AG09319 (cell line): ENCODE measurements around the gene GMCL2.

Experiments used
- DNase-seq: peaks from one replicate; pipeline ENCODE4 v3.0.0-alpha.2; 2010; ENCODE audit warnings: low read depth; ENCODE audit errors: extremely low read depth
- CTCF ChIP-seq: IDR thresholded peaks from 2 replicates; pipeline ENCODE4 v1.5.1; 2011; ENCODE audit warnings: low read depth, mild to moderate bottlenecking, inconsistent platforms, low read length, moderate library complexity

Gene GMCL2

GRCh38 chr5:178210073-178210535 is 22.9 kb upstream of the GMCL2 start:
- no peak for DNase-seq
- TF ChIP-seq CTCF: no peak

- DNase-seq: no peak
- TF ChIP-seq CTCF: no peak
Measured at GRCh38 chr5:178209334-178210072, 22.3 kb upstream of the GMCL2 start.

GRCh38 chr5:178208540-178209227 is 21.5 kb upstream of the GMCL2 start:
- TF ChIP-seq CTCF: no peak
- DNase-seq: no peak

GRCh38 chr5:178207917-178208280 is 20.7 kb upstream of the GMCL2 start:
- no peak for TF ChIP-seq CTCF
- no peak for DNase-seq

- TF ChIP-seq CTCF: no peak
- no peak for DNase-seq
Measured at GRCh38 chr5:178207183-178207916, 20.2 kb upstream of the GMCL2 start.

- no peak for DNase-seq
- no peak for TF ChIP-seq CTCF
Measured at GRCh38 chr5:178206166-178207101, 19.3 kb upstream of the GMCL2 start.
